Measurements from ENCODE around the gene PGBD2. TPM values are rescaled to one million over a fixed set of nuclear protein-coding genes. Genes with fewer than 3 reads are reported as not detected.

The PGBD2 gene
- total and polyA plus RNA-seq, 9 of the 15 experiments (the other 6 are each of a cell fraction or from before 2014, with no cell fraction given), result 11.9 to 21.8 (median 14.7) TPM

DNA sequence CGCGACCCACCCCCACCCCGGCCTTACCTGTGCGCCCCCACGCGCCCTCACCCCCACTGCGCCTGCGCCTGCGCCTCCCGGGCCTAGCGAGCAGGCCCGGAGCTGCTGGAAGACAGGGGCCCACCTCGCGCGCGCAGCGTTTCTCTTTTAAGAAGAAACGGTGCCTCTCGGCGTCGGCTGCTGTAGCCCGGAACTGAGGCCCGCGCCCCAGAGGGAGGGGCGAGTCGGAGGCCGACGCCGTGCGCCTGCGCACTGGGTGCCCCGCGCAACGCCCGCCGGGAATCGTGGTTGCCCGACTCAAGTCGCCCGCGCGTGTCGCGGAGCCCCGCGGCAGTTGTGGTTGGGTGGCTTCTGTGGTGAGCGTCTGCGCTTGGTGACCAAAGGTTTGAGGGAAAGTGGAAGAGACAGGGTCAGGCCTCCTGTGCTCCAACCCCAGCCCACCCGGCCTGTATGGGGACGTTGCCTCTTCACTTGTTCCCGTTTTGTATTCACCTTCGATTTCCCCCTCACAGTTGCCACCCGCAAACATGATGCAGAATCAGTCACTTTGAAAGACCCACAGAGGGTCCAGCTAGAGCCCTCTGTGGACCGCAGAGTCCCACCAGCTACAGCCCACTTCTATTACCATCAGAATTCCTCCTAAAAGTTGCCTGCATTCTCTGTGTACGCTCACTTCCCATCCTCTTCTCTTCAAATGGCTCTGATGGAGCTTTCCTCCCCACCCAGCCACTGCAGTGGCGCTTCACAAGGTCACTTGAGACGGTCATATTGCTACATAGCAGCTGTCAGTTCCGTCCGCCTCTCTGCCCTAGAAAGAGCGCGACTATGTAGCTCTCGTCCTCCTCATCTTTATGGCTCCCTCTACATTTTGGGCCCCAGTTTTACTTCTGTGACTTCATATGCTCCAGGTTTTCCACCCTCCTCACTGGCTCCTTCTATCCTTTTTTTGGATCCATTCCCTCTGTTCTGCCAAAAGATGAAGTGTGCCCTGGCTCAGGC lies 46.8 kb upstream of the PGBD2 start, which contains the start of gene ZNF692 (continued):
- TF ChIP-seq, protein P1, sequence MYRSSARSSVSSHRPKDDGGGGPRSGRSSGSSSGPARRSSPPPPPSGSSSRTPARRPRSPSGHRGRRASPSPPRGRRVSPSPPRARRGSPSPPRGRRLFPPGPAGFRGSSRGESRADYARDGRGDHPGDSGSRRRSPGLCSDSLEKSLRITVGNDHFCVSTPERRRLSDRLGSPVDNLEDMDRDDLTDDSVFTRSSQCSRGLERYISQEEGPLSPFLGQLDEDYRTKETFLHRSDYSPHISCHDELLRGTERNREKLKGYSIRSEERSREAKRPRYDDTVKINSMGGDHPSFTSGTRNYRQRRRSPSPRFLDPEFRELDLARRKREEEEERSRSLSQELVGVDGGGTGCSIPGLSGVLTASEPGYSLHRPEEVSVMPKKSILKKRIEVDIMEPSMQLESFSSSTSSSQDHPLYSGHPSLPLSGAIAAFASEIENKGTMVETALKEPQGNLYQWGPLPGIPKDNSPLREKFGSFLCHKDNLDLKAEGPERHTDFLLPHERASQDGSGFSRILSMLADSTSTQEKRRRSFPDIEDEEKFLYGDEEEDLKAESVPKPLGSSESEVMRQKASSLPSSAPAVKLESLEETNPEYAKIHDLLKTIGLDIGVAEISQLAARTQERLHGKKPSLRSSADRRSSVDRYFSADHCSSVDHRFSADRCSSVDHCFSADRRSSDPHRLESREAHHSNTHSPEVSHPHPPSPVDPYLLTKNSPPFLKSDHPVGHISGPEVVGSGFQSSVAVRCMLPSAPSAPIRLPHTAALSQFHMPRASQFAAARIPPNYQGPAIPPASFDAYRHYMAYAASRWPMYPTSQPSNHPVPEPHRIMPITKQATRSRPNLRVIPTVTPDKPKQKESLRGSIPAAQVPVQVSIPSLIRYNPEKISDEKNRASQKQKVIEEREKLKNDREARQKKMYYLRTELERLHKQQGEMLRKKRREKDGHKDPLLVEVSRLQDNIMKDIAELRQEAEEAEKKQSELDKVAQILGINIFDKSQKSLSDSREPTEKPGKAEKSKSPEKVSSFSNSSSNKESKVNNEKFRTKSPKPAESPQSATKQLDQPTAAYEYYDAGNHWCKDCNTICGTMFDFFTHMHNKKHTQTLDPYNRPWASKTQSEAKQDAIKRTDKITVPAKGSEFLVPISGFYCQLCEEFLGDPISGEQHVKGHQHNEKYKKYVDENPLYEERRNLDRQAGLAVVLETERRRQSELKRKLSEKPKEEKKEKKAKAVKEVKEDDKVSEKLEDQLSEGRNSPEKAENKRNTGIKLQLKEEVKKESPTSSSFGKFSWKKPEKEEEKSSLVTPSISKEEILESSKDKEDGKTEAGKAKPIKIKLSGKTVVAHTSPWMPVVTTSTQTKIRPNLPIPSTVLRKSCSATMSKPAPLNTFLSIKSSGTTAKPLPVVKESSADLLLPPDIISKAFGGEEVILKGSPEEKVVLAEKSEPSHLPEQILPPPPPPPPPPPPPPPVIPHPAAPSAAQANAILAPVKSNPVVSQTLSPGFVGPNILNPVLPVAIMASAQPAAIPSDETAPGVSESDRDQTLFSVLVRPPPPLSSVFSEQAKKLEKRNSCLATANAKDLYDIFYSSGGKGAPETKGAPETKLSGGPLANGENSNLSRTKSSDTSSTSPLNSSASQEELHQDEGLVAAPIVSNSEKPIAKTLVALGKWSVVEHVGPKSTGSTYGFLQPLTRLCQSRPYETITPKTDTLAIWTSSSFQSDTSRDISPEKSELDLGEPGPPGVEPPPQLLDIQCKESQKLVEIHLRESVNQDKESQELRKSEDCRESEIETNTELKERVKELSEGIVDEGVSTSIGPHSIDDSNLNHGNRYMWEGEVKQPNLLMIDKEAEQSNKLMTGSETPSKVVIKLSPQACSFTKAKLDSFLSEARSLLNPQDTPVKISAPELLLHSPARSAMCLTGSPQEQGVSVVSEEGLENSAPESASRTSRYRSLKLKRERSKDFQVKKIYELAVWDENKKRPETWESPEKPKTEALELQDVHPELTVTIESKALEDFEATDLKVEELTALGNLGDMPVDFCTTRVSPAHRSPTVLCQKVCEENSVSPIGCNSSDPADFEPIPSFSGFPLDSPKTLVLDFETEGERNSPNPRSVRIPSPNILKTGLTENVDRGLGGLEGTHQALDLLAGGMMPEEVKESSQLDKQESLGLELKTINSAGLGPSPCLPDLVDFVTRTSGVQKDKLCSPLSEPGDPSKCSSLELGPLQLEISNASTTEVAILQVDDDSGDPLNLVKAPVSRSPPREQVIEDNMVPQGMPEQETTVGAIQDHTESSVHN (IDR thresholded peaks at IDR 0.05; ENCODE audit: borderline replicate concordance in 1 of 2, low read depth in 1 of 2), result no peak
- TF ChIP-seq SREBF2 (CRISPR knock-in tag; IDR thresholded peaks at IDR 0.05), result no peak
- TF ChIP-seq ZNF143 (CRISPR knock-in tag; IDR thresholded peaks at IDR 0.05), result peak; percentile 74
- TF ChIP-seq BRD4 (IDR thresholded peaks at IDR 0.05), result peak; percentile 49; the same call in 1 of the 2 replicates
- TF ChIP-seq EHMT2 (IDR thresholded peaks at IDR 0.05), result no peak
- TF ChIP-seq, protein P2, sequence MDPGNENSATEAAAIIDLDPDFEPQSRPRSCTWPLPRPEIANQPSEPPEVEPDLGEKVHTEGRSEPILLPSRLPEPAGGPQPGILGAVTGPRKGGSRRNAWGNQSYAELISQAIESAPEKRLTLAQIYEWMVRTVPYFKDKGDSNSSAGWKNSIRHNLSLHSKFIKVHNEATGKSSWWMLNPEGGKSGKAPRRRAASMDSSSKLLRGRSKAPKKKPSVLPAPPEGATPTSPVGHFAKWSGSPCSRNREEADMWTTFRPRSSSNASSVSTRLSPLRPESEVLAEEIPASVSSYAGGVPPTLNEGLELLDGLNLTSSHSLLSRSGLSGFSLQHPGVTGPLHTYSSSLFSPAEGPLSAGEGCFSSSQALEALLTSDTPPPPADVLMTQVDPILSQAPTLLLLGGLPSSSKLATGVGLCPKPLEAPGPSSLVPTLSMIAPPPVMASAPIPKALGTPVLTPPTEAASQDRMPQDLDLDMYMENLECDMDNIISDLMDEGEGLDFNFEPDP (CRISPR knock-in tag; IDR thresholded peaks at IDR 0.05), result no peak
- TF ChIP-seq, protein P3, sequence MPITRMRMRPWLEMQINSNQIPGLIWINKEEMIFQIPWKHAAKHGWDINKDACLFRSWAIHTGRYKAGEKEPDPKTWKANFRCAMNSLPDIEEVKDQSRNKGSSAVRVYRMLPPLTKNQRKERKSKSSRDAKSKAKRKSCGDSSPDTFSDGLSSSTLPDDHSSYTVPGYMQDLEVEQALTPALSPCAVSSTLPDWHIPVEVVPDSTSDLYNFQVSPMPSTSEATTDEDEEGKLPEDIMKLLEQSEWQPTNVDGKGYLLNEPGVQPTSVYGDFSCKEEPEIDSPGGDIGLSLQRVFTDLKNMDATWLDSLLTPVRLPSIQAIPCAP (CRISPR knock-in tag; IDR thresholded peaks at IDR 0.05; ENCODE audit: borderline replicate concordance), result no peak
- TF ChIP-seq, protein P4, sequence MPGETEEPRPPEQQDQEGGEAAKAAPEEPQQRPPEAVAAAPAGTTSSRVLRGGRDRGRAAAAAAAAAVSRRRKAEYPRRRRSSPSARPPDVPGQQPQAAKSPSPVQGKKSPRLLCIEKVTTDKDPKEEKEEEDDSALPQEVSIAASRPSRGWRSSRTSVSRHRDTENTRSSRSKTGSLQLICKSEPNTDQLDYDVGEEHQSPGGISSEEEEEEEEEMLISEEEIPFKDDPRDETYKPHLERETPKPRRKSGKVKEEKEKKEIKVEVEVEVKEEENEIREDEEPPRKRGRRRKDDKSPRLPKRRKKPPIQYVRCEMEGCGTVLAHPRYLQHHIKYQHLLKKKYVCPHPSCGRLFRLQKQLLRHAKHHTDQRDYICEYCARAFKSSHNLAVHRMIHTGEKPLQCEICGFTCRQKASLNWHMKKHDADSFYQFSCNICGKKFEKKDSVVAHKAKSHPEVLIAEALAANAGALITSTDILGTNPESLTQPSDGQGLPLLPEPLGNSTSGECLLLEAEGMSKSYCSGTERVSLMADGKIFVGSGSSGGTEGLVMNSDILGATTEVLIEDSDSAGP (CRISPR knock-in tag; IDR thresholded peaks at IDR 0.05), result no peak
- TF ChIP-seq NFYB (IDR thresholded peaks at IDR 0.05; ENCODE audit: extremely low read depth, insufficient read length), result no peak
- TF ChIP-seq, protein P5, sequence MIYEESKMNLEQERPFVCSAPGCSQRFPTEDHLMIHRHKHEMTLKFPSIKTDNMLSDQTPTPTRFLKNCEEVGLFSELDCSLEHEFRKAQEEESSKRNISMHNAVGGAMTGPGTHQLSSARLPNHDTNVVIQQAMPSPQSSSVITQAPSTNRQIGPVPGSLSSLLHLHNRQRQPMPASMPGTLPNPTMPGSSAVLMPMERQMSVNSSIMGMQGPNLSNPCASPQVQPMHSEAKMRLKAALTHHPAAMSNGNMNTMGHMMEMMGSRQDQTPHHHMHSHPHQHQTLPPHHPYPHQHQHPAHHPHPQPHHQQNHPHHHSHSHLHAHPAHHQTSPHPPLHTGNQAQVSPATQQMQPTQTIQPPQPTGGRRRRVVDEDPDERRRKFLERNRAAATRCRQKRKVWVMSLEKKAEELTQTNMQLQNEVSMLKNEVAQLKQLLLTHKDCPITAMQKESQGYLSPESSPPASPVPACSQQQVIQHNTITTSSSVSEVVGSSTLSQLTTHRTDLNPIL (CRISPR knock-in tag; IDR thresholded peaks at IDR 0.05), result no peak
